GM21723 (cell line): Measurements from ENCODE around the gene ZNF668.
"Not testable (repeated sequence)": the region's sequence is repeated elsewhere in the genome, so short reads cannot be mapped to it uniquely, and the experiment has no call there.

Experiments used
- ATAC-seq: cut with Tn5 transposase; IDR thresholded peaks from one replicate; pipeline ENCODE4 v1.9.1; 2021; ENCODE audit warnings: mild to moderate bottlenecking, moderate library complexity; ENCODE audit not compliant: unreplicated experiment

The ZNF668 gene

GRCh38 chr16:31016018-31016417 is 58.0 kb downstream of the ZNF668 start:
- ATAC-seq = no peak

- ATAC-seq = not testable (repeated sequence)
Measured at GRCh38 chr16:31013292-31013691, 60.7 kb downstream of the ZNF668 start.

GRCh38 chr16:31011815-31012214 is 62.2 kb downstream of the ZNF668 start:
- not testable (repeated sequence) for ATAC-seq
